H4 (cell line): ENCODE measurements around the gene DCUN1D4. TPM values are rescaled to one million over a fixed set of nuclear protein-coding genes. Genes with fewer than 3 reads are reported as not detected.
A peak's percentile ranks its signal among the peaks of the same experiment; 100 is the strongest.

Experiments
- DNase-seq: peaks from one replicate; pipeline ENCODE4 v3.0.0-alpha.2; 2015; ENCODE audit warnings: low spot score
- total RNA-seq: library from RNA; depleted of rRNA; stranded (reverse); fragments of >200 nt; shearing (Covaris generic); gene quantifications from 2 replicates; pipeline ENCODE4 v1.2.3, GENCODE V29; 2014

DCUN1D4 gene
- total RNA-seq, 1 experiment from 2014 or later, result 34.8 TPM

- no peak for DNase-seq
Measured at GRCh38 chr4:51853027-51853682, 10.2 kb downstream of the DCUN1D4 start.

GRCh38 chr4:51855270-51855669 lies 12.3 kb downstream of the DCUN1D4 start:
- DNase-seq, result no peak

DNA sequence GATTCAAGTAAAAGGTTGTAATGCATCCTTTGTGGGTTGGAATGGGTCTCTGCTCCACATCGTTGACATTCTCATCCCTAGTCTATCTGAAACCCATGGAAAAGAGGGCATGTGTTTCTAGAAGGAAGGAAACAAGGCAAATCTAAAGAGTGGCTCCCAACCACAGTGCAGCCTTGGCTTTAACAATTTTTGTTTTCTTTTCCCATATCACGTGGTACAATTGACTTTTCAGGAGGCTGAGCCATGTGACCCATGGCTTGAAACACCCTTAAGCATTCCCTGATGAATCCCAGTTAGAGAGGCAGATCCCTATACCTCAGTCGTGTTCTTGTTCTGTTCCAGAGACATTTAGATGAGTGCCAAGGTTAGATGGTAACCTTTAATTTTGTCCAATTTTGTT lies 12.8 kb downstream of the DCUN1D4 start:
- no peak for DNase-seq

DNA sequence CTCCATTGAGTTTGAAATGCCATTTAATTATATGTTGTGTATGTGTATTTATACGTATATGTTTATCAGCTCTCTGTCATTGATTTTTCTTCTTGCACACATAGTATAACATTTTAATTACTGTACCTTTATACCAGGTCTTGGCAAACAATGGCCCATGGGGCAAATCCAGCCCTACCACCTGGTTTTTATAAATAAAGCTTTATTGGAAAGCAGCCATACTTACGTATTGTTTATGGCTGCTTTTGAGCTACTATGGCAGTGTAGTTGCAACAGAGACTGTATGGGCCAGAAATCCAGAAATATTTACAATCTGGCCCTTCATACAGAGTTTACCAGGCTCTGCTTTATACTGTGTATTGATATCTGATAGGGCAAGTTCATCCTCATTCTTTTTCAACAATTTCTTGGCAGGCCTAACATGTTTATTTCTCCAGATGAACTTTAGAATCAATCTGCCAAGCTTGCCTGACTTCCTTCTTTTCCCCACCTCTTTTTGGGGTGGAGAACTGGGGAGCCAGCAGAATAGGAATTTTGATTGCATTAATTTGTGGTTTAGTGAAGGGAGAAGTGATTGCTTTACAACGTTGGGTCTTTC lies 15.8 kb downstream of the DCUN1D4 start:
- no peak for DNase-seq

GRCh38 chr4:51859476-51860031 lies 16.6 kb downstream of the DCUN1D4 start:
- DNase-seq, result no peak

DNA sequence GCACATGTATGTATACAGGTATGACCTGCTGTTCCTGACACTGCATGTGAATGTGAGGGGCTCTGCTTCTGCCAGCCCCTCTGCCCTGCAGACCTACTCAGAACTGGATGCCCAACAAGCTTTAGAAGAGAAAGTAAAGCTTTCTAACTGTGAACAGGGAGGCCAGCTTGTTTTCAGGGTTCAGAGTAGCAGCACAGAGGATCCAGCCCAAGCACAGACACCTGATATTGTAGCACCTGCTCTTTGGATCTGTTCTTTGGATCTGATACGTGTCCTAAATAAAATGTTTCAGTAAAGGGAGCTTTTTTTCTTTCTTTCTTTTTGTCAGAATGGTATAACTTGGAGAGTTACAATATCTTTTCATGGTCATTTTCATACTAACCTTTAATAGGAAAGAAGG lies 19.2 kb downstream of the DCUN1D4 start:
- DNase-seq, result no peak

DNA sequence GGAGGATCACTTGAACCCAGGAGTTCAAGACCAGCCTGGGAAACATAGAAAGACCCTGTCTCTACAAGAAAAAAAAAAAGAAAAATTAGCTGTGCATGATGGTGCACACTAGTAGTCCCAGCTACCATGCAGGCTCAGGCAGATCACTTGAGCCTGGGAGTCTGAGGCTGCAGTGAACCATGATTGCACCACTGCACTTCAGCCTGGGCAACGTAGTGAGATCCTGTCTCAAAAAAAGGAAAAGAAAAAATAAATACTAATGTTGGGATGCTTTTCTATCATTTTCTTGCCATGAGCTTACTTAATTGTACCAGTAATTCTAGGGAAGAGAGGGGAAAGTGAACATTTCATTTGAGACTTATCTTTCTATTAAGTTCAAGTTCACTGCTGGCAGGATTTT lies 19.8 kb downstream of the DCUN1D4 start:
- DNase-seq, result no peak

- DNase-seq, result no peak
Measured at GRCh38 chr4:51865717-51866116, 22.8 kb downstream of the DCUN1D4 start.

GRCh38 chr4:51866835-51867234 lies 23.9 kb downstream of the DCUN1D4 start:
- no peak for DNase-seq

DNA sequence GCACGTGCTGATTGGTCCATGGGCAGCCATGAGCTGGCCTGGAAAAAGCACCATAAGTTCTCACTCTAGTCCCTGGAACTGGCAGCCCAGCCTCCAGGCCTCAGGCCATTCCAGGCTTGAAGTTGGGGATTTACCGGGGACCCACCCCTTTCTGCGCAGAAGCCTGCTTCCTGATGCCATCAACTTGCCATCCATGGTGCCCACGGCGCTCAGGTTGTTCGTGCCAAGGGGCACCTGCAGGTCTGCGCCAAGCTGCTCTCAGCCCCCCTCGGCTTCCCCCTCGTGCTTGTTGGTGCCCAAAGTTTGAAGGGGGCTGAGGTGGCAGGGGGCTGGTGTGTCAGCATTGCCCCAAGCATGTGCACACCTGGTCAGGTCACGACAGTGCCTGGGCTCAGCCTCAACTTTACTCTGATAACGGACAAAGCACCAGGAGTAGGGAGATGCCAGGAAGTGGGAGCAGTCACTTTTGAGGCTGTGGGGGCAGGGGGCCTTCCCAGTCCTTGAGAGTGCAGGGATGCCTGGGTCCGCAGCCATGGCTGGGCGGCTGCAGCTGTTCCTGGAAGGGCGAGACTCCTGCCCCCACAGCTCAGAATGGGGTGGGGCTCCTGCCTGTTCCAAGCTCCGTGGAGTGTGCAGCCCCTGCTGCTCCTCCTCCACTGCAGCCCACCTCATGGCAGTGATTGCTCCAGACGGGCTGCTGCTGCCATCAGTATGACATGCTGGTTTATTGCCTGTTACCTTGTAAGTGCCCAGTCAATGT lies 24.9 kb downstream of the DCUN1D4 start:
- DNase-seq, result no peak

- DNase-seq, result no peak
Measured at GRCh38 chr4:51868449-51868847, 25.5 kb downstream of the DCUN1D4 start.

GRCh38 chr4:51870441-51871188 lies 27.7 kb downstream of the DCUN1D4 start:
- no peak for DNase-seq

- no peak for DNase-seq
Measured at GRCh38 chr4:51872283-51872997, 29.5 kb downstream of the DCUN1D4 start.

DNA sequence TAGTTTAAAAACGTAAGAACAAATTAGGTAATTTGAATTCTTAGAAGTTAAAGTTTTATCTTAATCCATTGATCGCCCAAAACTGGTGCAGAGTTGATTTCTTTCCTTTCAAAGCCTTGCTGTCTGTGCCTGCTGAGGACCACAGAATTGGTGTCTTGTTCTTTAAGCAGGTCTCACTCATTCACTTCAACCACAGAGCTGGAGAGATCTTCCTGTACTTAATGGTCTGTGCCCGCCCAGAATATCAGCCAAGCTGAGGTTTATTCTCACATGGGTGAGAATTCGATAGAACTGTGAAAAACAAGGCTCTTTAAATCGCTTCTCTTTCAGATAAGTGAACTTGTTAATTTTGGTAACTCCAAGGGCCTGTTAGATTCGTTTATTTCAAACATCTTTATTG lies 31.6 kb downstream of the DCUN1D4 start:
- no peak for DNase-seq

GRCh38 chr4:51878431-51878830 lies 35.5 kb downstream of the DCUN1D4 start:
- no peak for DNase-seq

DNA sequence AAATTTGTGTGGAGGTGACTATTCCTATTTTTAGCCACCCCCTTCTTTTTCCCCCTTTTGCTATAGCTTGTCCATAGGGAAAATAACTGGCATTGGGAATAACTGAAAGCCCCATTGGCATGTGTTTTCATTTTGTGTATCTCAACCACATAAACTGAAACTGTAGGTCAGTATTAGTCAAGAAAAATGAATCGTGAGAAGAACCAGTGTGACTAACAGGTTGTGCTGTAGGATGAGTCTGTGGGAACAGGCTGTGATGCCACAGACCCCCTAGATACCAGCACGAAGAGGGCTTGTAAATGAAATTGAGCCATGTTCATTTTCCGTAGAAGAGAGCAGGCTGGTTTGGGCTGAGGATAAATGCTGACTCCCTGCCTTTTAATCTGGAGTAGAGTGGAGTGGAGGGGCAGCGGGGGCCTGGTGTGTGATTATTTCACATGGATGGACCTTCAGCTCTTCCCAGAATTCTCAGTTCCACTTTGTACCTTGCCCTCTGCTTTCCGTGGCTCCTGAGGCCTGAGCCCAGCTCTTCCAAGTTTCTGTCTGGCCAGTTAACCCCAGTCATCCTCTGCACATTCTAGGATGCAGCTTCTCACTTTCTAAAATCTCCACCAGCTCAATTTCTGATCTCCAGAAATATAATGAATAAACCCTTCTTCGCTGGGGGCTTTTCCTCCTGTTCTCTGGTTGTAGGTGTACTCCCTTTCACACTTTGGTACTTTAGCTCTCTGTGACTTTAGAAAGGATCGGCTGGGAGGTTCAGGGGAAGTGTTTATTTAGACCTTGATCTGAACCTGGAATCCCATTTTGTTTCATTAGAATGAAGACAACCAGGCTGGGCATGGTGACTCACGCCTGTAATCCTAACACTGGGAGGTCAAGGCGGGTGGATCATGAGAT lies 37.3 kb downstream of the DCUN1D4 start:
- DNase-seq, result no peak

GRCh38 chr4:51884055-51884454 lies 41.1 kb downstream of the DCUN1D4 start:
- DNase-seq, result no peak

- no peak for DNase-seq
Measured at GRCh38 chr4:51884606-51885005, 41.7 kb downstream of the DCUN1D4 start.

GRCh38 chr4:51885363-51885762 lies 42.4 kb downstream of the DCUN1D4 start:
- DNase-seq, result peak; percentile 21

DNA sequence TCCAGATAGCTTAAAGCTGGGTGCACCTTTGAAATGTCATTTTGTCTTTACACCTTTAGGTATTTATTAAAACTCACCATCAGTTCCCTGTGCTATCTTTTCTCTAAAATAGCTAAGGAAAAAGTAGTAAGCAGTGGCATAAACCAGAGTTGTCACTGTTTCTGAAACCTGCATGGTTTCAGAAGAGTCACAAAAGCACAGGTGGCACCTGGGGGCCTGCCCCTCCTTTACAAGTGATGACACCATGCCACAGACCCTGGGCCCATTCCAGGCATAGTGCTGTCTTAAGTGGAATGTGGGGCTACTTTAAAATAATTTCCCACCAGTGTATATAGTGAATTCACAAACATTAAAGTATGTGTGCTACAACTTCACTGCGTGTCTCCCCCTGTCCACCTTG lies 47.8 kb downstream of the DCUN1D4 start:
- no peak for DNase-seq
